HG03060 (cell line): Measurements from ENCODE around the gene SDK1.
"Not testable (repeated sequence)": the region's sequence is repeated elsewhere in the genome, so short reads cannot be mapped to it uniquely, and the experiment has no call there.

Experiments used
- ATAC-seq: cut with Tn5 transposase; IDR thresholded peaks from one replicate; pipeline ENCODE4 v1.9.1; 2021; ENCODE audit warnings: low read depth, moderate number of reproducible peaks; ENCODE audit not compliant: unreplicated experiment

Gene SDK1

DNA sequence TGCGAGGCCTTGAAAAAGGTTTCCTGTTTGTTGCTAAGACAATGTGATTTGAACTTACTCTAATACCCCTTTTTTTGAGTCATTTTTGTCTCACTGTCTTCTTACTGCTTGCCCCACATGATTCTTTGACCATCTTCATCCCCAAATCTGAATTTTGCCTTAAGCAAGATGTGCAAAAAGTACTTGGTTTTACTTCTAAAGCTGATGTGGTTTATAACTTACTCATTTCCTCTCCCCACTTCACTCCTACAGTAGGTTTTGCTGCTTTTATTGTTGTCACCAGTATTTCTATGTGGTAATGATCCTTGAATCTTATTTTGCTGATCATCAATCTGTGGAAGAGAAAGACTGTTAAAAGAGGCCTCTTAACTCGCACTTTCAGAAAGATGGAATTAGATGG lies 396.4 kb downstream of the SDK1 start:
- no peak for ATAC-seq

GRCh38 chr7:3705258-3705657 lies 404.2 kb downstream of the SDK1 start:
- no peak for ATAC-seq

- not testable (repeated sequence) for ATAC-seq
Observed at GRCh38 chr7:3706091-3706490, 405.0 kb downstream of the SDK1 start.

- no peak for ATAC-seq
Observed at GRCh38 chr7:3710122-3710521, 409.1 kb downstream of the SDK1 start.

DNA sequence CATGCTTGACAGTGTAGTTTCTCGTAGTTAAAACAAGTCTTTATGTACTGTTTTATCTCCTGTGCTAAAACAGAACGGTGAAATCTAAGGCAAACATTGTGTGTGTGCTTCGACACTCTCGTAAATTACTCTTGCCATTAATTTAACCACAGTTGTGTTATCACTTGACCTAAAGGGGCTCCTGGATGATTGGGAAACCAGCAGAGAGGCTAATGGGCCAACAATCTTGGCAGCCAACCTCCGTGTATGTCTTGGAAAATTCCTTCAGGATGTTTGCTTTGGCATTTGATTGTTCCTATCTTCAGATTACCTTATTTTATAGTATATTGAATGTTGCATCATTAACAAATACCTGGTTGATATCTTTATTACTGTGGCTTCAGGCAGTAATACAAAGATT lies 409.5 kb downstream of the SDK1 start:
- ATAC-seq, result no peak

- ATAC-seq, result no peak
Observed at GRCh38 chr7:3712841-3713240, 411.8 kb downstream of the SDK1 start.

DNA sequence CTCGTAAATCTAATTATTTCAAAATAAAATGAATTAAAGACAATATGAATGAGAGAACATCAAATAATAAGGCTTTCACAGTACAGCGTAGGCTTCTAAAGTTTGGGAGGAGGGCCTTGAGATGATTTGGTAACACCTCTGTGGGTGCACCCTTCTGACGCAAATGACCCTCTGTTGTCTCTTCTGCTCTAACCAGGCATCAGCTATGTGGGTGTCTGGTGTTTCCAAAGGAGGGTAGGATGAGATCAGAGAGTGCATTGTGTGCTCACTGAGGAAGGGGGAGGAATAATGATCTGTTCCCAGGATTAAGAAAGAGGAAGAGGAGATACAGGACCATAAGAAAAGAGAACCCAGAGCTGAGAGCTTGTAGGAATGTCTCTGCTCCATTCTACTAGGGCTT lies 420.4 kb downstream of the SDK1 start:
- ATAC-seq, result no peak

DNA sequence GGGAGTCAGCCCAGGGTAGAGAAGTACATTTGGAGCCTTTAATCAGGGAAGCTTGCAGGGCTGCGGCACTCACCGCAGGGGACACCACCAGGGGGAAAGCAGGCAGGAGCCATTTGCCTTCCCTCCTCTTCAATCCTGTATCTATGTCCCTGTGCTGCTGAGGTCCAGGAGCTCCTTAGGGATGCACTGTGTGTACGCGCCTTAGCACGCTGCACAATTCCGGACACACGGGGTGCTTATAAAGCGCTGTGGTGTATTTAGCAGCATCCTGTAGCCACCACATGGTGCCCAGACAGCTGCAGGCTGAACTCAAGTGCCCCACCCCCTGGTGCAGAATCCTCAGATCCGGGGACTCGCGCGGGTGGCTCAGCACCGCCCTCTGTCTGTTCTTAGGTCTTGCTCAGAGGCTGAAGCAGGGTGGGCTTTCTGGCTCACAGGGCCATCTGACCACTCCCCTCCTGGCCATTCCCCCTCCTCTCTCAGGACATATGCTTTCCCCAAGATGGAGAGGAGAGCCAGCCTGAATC lies 421.4 kb downstream of the SDK1 start:
- no peak for ATAC-seq

- ATAC-seq, result no peak
Observed at GRCh38 chr7:3725155-3726059, 424.4 kb downstream of the SDK1 start.

DNA sequence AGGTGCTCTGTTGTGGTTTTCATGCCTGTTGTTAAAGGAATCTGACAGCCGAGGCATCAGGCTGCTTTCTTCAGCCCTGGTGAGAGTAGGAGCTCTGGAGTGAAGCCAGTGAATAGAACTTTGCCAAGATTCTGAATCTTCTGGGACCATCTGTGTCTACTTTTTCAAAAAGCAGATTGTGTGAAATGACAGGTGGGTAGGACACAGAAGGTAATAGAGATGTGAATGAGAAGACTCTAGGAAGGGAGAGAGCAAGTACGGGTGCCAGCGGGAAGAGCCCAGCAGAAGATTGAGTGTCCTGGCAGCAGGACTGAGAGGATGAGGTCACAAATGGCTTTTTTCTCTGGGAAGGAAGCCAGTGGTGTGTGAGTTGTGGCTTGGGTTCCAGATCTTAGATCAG lies 429.2 kb downstream of the SDK1 start:
- ATAC-seq, result no peak

DNA sequence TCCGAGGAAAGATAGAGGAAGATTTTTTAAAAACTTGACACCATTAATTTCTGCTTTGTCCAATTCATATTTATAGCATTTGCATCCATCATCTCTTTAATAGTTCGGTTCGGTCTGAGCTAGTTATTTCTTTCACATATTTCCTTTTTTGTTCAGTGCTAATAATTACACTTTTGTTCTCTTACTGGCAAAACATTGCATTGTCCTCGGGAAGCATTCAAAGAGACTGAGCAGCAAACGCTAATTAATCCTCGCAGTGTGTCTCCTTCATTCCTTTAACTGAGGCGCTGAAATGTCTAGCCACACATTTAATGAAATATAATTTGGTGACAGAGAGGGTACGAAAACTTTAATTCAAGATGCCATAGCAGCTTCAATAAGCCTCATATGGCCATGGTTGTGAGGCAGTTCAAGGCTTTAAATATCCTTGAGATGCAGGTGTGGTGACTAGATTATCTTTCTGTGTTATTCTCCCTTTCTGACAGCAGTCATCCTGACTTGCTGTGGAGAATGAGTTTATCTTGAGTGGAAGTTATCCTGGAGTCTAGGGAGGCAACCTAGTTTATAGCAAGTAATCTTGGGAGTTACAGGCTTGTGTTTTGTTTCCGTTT lies 431.4 kb downstream of the SDK1 start:
- ATAC-seq, result no peak

- ATAC-seq, result no peak
Observed at GRCh38 chr7:3733541-3734140, 432.6 kb downstream of the SDK1 start.

GRCh38 chr7:3738964-3739363 lies 437.9 kb downstream of the SDK1 start:
- no peak for ATAC-seq

GRCh38 chr7:3739983-3740382 lies 438.9 kb downstream of the SDK1 start:
- no peak for ATAC-seq

GRCh38 chr7:3747467-3747866 lies 446.4 kb downstream of the SDK1 start:
- ATAC-seq, result no peak

DNA sequence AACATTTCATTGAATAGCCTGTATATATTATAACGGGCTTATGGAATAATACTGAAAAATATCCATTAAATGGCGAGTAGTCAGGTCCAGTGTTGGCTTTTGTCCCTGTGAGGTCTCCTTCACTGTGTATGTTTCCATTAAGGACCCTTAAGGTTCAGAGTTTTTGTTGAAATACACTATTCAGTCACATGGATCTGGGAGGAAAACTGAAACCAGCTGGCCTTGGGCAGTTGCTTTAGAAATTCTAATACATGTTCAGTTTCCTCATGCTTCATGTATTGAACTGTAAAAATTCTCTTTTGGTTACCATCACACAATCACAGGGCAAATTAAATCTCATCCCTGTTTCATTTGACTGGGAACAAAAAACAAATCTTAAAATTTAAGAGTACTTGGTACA lies 447.3 kb downstream of the SDK1 start:
- ATAC-seq, result no peak

DNA sequence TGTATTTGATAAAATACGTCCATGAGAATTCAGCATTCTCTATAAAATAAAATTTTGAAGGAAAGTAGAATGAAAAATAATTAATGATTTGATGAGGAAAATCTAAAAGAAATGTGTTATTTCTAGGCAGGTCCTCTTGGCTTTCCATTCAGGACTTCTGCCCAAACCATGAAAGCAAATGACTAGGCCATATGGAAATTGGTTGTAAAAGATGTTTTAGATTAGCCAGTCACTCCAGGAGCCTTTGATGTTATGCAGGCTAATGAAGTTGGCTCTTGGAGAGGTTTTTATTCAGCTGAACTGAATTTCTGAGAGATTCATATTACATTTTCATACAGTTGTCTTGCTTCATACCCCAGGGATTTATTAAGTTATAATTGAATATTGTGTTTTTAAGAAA lies 452.8 kb downstream of the SDK1 start:
- ATAC-seq, result no peak

GRCh38 chr7:3754493-3755341 lies 453.7 kb downstream of the SDK1 start:
- ATAC-seq, result no peak

DNA sequence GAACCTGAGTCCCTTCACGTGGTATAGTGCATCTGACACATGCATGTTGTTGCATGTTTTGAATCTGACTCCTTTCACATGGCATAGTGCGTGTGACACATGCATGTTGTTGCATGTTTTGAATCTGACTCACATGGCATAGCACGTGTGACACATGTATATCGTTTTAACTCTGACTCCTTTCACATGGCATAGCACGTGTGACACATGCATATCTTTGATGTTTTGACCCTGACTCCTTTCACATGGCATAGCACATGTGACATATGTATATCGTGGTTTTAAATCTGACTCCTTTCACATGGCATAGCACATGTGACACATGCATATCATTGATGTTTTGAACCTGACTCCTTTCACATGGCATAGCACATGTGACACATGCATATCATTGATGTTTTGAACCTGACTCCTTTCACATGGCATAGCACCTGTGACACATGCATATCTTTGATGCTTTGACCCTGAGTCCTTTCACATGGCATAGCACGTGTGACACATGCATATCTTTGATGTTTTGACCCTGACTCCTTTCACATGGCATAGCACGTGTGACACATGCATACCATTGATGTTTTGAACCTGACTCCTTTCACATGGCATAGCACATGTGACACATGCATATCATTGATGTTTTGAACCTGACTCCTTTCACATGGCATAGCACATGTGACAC lies 454.9 kb downstream of the SDK1 start:
- not testable (repeated sequence) for ATAC-seq

GRCh38 chr7:3757059-3757458 lies 456.0 kb downstream of the SDK1 start:
- ATAC-seq, result no peak
